Right hindlimb (tissue), 1 donor: ENCODE results near the gene TM2D1.
A peak's percentile ranks its signal among the peaks of the same experiment; 100 is the strongest.

Experiments
- DNase-seq: peaks from one replicate; pipeline ENCODE4 v3.0.0-alpha.2; 2018

TM2D1 gene

DNA sequence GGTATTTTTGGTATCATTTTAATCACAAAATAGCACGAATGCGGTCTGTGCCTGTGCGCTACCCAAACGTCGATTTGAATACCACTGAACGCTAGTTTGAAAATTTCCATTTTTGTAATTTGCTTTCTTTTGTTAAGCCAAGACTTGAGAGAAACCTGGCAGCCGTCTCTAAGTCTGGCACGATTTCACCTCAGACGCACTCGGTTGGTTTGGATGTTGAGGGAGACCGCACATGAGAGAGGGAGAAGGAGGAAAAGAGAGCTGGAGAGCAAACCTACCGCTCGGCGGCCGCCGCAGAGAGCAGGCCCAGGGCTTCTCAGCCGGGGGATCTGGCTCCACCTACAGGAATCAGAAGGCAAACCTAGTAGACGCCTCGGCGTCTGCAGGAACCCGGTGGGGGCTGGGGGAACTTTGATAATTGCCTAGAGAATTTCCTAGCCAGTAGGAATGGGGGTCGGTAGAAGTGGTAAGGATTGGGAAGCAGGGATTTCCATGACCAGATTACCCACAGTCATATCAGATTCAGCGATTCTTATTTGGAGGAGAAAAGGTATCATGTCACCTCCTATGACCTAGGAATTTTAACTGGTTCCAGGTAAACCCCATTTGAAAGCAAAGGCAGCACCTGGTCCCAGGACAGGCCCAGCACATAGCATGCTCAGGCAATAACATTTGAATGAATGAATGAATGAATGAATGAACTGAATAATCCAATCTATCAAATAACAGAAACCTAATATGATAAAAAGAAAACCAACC is 83.2 kb downstream of the TM2D1 start:
- peak; percentile 93 for DNase-seq

DNA sequence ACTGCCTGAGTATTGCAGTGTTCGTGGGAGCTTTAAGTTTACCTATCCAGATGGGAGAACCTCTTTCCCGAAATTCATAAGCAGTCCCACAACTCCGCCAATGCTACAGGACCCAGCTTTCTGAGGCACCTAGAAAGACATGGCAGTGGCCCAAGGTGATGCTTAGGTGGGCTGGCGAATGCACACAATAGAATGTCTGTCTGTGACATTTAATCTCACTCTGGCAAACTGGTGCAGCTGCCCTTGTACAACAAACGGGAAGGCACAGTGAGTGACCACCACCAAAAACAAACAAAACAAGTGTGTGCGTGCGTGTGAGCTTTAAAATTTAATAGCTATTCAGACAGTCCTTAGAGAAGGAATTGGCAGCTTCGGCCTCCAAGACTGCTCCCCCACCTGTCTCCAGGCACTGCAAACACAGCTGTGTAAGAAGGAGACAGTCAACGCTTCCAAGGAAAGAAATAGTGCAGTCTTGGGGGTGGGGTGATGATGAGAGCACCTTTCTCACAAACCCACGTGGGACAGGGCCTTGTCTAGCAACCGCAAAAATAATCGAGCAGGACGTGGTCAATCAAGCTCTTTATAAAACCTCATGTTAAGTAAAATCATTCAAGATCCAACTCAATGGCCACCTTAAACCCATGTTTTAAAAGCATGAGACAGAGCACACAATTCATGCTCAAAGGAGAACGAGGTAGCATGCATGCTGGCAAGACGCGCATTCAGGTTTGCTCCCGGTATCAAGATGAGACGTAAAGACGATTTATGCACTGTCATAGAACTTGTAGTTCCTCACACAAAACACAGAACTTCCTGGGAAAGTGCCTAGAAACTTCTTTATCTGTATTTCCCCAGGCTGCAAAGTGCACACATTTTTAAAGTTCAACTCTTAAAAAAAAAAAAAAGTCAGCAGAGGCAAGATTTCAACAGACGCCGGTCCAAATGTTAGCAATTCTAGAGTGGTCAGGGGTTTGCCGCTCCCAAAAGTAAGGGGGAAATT is 84.1 kb downstream of the TM2D1 start:
- DNase-seq: peak; percentile 86

DNA sequence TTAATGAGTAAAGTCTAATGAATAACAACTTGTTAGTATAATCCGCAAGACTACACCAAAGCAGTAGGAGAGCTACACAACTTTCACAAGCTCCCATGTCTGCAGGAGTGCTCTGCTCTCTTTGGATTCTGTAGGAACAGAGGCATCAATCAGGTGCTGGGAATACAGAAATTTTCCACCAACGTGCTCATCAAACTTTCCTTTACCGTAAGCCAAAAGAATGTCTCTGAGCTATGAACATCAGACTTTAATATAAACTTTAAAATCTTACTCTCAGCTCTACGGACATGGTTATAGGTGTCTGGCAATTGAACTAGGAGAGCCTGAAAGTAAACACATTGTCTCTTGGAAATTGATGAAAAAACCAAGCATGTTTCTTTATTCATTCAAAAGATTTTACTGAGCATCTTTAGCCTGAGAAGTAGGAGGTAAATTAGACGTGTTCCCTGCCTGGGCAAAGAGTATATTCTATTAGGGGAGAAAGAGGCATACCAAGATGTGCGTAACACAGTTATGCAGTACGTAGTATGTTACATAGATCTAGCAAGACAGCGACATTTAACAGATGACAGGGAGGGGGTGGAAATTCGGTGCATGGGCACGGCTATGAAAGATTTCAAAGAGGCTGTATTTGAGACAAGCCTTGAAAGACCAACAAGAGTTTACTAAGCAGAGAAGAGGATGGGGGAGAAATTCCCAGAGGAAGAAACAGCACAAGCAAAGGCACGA is 85.2 kb downstream of the TM2D1 start:
- peak; percentile 41 for DNase-seq

DNA sequence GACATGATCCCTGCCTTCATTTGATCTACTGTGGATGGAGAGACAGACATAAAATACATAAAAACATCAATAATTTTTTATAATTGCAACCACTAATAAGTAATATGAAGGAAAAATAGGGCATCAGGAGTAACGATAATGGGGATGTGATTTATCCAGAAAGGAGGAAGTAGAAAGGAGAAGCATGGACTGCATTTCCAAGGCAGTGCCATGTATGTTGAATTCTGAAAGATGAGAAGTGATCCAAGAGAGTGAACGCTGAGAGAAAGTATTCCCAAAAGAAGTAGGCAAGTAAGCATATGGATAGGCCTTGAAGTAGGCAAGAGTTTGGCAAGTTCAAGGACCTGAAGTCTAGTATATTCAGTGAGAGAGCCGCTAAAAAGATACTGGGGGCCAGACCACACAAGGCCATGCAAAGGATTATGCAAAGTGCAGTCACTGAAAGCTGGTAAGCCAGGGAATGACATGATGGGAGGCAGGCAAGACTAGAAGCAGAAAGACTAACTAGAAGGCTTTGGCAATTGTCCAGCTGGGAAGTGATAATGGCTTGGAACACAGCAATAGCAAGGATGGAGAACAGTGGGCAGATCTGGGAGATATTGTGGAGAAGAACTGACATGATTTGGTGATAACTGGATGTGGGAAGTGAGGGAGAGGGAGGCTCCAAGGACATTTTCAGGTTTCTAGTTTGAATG is 85.9 kb downstream of the TM2D1 start:
- DNase-seq: no peak

DNA sequence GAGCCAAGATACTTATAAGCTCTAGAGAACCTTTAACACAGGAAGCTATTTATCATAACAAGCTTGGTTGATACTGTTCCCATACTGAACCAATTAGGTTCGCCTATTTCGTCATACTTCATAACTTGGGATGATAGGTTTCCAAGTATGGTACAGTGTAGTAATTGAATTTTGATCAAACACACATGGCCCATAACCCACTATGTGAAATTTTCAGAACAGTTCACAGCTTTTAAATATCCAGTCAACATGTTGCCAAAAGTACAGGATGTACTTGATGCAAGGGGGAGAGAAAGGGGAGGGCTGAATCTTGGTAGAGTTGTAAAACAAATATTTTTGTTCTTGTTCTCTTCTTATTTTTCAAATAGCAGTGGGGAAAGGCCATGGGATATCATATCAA is 86.6 kb downstream of the TM2D1 start:
- no peak for DNase-seq

DNA sequence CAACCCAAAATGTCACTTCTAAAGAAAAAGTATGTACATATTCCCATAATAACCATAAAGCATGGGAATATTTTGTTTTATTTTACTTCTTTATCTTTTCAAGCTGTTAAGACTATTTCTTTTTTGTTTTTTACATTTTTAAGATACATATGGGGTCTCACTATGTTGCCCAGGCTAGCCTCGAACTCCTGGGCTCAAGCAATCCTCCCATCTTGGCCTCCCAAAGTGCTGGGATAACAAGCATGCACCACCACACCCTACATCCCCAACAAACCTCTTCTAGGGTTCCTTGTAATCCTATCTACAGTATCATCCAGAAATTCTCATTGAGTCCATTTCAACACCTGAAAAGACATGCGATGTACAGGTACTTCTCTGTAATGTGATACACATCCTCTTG is 87.5 kb downstream of the TM2D1 start:
- DNase-seq: no peak

DNA sequence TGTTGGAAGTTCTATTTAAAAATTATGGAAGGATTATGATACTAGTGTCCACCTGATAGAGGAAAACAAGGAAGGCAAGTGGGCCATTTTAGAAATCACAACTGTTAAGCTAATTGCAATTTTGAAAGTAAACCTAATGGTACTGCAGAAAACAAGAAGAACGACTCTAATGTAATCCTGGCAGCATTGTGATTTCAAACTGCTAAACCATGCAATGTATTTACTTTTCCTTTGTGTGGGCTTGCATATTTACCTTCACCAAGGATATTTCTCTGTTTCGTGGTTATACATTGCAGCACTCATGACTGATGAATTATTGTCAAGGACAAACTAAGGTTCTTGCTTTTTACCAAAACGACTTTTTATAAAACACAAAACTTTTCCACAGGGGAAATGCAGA is 88.1 kb downstream of the TM2D1 start:
- DNase-seq: no peak

DNA sequence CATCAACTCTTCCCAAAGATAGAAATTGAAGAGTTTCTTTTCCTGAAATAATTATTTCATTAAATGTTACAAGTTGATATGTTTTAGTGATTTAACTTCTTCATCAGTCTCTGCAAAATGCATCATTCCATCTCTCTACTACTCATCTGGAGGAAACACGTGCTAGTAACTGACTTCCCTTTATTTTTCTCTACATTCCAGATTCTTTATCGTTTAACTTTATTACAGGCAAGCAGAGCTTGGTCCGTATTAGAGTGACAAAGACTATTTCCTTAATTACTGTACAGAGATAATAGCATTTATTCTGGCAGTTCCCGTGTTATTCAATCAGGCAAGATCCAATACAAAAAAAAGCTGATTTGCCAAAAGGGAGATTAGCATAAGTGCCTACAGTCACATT is 88.6 kb downstream of the TM2D1 start:
- no peak for DNase-seq

DNA sequence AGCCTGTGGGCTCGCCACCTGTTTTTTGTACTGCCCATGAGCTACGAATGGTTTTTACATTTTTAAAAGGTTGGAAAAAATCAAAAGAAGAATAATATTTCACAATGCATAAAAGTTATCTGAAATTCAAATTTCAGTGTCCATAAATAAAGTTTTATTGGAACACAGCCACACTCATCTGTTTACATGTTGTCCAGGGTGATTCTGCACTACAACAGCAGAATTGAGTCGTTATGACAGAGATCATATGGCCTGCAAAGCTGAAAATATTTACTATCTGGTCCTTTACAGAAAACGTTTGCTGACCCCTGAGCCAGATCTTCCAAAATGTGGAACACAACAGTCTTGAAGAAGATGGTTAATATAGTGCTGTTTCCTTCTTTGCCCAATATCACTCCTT is 89.4 kb downstream of the TM2D1 start:
- no peak for DNase-seq

DNA sequence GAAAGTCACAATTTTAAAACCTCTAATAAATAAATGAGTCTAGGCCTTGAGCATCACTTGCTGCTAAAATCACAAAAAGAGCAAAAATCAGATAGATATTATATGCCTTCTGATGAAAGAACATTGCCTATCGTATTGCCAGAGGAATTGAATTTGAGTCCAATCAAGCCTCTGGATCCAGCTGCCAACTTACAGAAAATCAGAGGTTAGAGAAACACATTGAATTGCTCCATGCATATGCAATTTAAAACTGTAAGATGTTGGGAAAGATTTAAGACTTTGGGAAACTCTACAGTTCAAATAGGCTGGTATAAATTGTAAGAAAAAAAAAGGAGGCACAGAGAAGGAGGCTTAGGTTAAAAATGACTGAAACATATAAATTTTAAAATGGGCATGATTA is 93.5 kb downstream of the TM2D1 start:
- DNase-seq: no peak
